SK-N-SH (cell line): ENCODE data around the gene ARHGAP15.

Source experiments
- CTCF ChIP-seq: fragments of 200-600 bp; sonication (generic); IDR thresholded peaks from 2 replicates; pipeline ENCODE4 v1.6.1; 2017; ENCODE audit warnings: antibody characterized with exemption, mild to moderate bottlenecking, moderate library complexity
- SIN3A ChIP-seq: IDR thresholded peaks from 2 replicates; pipeline ENCODE4 v1.6.1; 2012; ENCODE audit warnings: low read depth, mild to moderate bottlenecking, low read length, moderate library complexity, borderline replicate concordance
- TF ChIP-seq, protein P1 (sequence below): IDR thresholded peaks from 2 replicates; pipeline ENCODE4 v1.6.1; 2012; ENCODE audit warnings: mild to moderate bottlenecking, low read depth, low read length, moderate library complexity

GRCh38 chr2:143382573-143382972 lies 253.4 kb downstream of the ARHGAP15 start:
- TF ChIP-seq, protein P1, sequence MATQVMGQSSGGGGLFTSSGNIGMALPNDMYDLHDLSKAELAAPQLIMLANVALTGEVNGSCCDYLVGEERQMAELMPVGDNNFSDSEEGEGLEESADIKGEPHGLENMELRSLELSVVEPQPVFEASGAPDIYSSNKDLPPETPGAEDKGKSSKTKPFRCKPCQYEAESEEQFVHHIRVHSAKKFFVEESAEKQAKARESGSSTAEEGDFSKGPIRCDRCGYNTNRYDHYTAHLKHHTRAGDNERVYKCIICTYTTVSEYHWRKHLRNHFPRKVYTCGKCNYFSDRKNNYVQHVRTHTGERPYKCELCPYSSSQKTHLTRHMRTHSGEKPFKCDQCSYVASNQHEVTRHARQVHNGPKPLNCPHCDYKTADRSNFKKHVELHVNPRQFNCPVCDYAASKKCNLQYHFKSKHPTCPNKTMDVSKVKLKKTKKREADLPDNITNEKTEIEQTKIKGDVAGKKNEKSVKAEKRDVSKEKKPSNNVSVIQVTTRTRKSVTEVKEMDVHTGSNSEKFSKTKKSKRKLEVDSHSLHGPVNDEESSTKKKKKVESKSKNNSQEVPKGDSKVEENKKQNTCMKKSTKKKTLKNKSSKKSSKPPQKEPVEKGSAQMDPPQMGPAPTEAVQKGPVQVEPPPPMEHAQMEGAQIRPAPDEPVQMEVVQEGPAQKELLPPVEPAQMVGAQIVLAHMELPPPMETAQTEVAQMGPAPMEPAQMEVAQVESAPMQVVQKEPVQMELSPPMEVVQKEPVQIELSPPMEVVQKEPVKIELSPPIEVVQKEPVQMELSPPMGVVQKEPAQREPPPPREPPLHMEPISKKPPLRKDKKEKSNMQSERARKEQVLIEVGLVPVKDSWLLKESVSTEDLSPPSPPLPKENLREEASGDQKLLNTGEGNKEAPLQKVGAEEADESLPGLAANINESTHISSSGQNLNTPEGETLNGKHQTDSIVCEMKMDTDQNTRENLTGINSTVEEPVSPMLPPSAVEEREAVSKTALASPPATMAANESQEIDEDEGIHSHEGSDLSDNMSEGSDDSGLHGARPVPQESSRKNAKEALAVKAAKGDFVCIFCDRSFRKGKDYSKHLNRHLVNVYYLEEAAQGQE, result no peak
- TF ChIP-seq SIN3A, result no peak
- no peak for TF ChIP-seq CTCF
